HepG2 (cell line): ENCODE results near the gene RGS11. TPM values are rescaled to one million over a fixed set of nuclear protein-coding genes. Genes with fewer than 3 reads are reported as not detected.

ENCODE experiments used
- ARNT ChIP-seq: fragments of 450-650 bp; IDR thresholded peaks from 2 replicates; pipeline ENCODE4 v1.6.1; 2017
- KDM4B ChIP-seq: sonication (generic); formaldehyde crosslinking; IDR thresholded peaks from 2 replicates; pipeline ENCODE4 v1.4.0; 2020; ENCODE audit warnings: missing genetic modification reagents
- MAFK ChIP-seq, 2 experiments: IDR thresholded peaks in 1 of 2; conservative IDR thresholded peaks in 1 of 2; 2 replicates each; pipeline ENCODE4 v1.6.1; 2011; ENCODE audit warnings: improper control_type of control experiment in 2 of 2, low read length in 2 of 2
- NR2C2 ChIP-seq: sonication (generic); formaldehyde crosslinking; IDR thresholded peaks from 2 replicates; pipeline ENCODE4 v1.4.0; 2020; ENCODE audit warnings: missing genetic modification reagents, mild to moderate bottlenecking, moderate library complexity, borderline replicate concordance
- POLR2AphosphoS5 ChIP-seq: IDR thresholded peaks from 2 replicates; pipeline ENCODE4 v1.6.1; 2012; ENCODE audit warnings: low read depth, low read length
- SP2 ChIP-seq: sonication (generic); formaldehyde crosslinking; IDR thresholded peaks from 2 replicates; pipeline ENCODE4 v1.5.1; 2020; ENCODE audit warnings: mild to moderate bottlenecking, missing genetic modification reagents
- TAF15 ChIP-seq: fragments of 200-400 bp; formaldehyde crosslinking; IDR thresholded peaks from one replicate; pipeline ENCODE4 v1.6.1; 2018; ENCODE audit warnings: mild to moderate bottlenecking, low read depth, low read length; ENCODE audit not compliant: poor library complexity, severe bottlenecking
- TBP ChIP-seq: sonication (generic); formaldehyde crosslinking; IDR thresholded peaks from 2 replicates; pipeline ENCODE4 v1.5.0; 2020; ENCODE audit warnings: missing genetic modification reagents
- ZNF274 ChIP-seq: sonication (generic); formaldehyde crosslinking; IDR thresholded peaks from 2 replicates; pipeline ENCODE4 v1.5.1; 2020; ENCODE audit warnings: mild to moderate bottlenecking, missing genetic modification reagents
- ZNF326 ChIP-seq: sonication (generic); formaldehyde crosslinking; IDR thresholded peaks from 2 replicates; pipeline ENCODE4 v1.4.0; 2020; ENCODE audit warnings: missing genetic modification reagents, borderline replicate concordance
- ZNF335 ChIP-seq: sonication (generic); formaldehyde crosslinking; IDR thresholded peaks from 2 replicates; pipeline ENCODE4 v1.4.0; 2020; ENCODE audit warnings: missing genetic modification reagents
- ZNF343 ChIP-seq: sonication (generic); formaldehyde crosslinking; IDR thresholded peaks from 2 replicates; pipeline ENCODE4 v1.4.0; 2020; ENCODE audit warnings: mild to moderate bottlenecking, missing genetic modification reagents
- ZNF558 ChIP-seq: sonication (generic); formaldehyde crosslinking; IDR thresholded peaks from 2 replicates; pipeline ENCODE4 v1.9.0; 2022; ENCODE audit warnings: mild to moderate bottlenecking, missing genetic modification reagents, borderline replicate concordance
- ZSCAN22 ChIP-seq: sonication (generic); formaldehyde crosslinking; IDR thresholded peaks from 2 replicates; pipeline ENCODE4 v1.4.0; 2020; ENCODE audit warnings: mild to moderate bottlenecking, missing genetic modification reagents
- polyA plus RNA-seq, 8 experiments: library from polyadenylated mRNA; depleted of rRNA in 3 of 8; stranded (reverse) in 7 of 8; unstranded in 1 of 8; fragments of >200 nt; fragmentation: Illumina TruSeq in 4 of 8; extraction: Trizol in 4 of 8; gene quantifications; 2 replicates each; pipeline versions ENCODE4 v1.2.1 to v1.2.3, GENCODE V29; 2011 to 2016; ENCODE audit warnings: low read depth in 4 of 8, missing spikeins in 1 of 8, mixed read lengths in 1 of 8; ENCODE audit not compliant: insufficient read depth in 1 of 8
- total RNA-seq, 5 experiments: library from RNA; depleted of rRNA; stranded (reverse); fragments of >200 nt; fragmentation: Illumina TruSeq; extraction: Trizol; gene quantifications; 2 replicates each; pipeline ENCODE4 v1.2.3, GENCODE V29; 2016; ENCODE audit warnings: low read depth in 1 of 5
- TF ChIP-seq, protein P1 (sequence below): sonication (generic); formaldehyde crosslinking; IDR thresholded peaks from 2 replicates; pipeline ENCODE4 v1.4.0; 2020; ENCODE audit warnings: missing genetic modification reagents
- TF ChIP-seq, protein P2 (sequence below): sonication (generic); formaldehyde crosslinking; IDR thresholded peaks from 2 replicates; pipeline ENCODE4 v1.4.0; 2020; ENCODE audit warnings: mild to moderate bottlenecking, missing genetic modification reagents
- TF ChIP-seq, protein P3 (sequence below): sonication (generic); formaldehyde crosslinking; IDR thresholded peaks from 2 replicates; pipeline ENCODE4 v1.8.0; 2022; ENCODE audit warnings: mild to moderate bottlenecking, missing genetic modification reagents, moderate library complexity
- TF ChIP-seq, protein P4 (sequence below): sonication (generic); formaldehyde crosslinking; IDR thresholded peaks from 2 replicates; pipeline ENCODE4 v1.4.0; 2020; ENCODE audit warnings: missing genetic modification reagents, borderline replicate concordance

Gene RGS11
- total and polyA plus RNA-seq, 2 of the 13 experiments (the other 11 are each of a cell fraction or from before 2014, with no cell fraction given) = 0.11 TPM; not detected in 1

DNA sequence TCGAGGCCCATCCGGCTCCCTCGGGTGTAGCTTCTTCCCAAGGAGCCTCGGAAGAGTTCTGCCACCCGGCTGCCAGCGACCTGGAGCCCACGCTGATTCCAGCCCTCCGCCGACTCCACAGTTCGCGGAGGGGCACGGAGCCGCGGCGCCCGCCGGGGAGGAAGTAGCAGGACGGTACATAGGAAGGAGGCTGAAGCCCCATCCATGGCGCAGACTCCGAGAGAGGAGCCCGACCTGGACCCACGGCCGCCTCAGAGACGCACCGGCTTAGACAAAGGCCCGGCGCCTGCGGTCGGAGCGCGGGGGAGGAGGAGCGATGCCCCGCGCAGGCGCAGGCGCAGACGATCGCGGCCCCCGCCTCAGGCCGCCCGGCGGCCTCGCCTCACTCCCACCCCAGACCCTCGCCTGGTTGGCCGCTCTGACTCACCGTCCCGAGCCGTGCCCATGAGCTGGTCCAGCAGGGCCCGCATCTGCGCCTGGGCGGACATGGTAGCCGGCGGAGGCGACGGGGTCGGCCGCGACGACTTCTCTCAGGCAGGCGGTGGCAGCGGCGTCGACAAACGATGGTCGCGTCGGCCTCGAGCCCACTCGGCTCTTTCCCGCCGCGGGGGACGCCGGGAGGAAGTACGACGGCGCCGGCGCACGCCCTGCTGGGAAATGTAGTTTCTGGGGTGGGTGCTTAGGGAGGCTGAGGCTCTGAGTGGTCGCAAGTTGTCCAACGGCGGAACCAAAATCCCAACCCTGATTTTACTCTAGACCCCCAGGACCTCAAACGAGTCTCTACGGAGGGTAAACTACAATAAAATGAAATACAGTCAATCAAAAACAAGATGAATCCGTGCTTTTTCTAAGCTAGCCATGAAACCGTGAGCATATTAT, 46.7 kb downstream of the RGS11 start, which contains the start of gene LUC7L (continued):
- TF ChIP-seq TAF15 = no peak
- TF ChIP-seq MAFK (conservative IDR thresholded peaks at IDR 0.05 in 1 of 2, IDR thresholded peaks at IDR 0.05 in 1 of 2; ENCODE audit: low read length in 2 of 2) = no peak
- TF ChIP-seq ZSCAN22 (CRISPR knock-in tag) = no peak
- TF ChIP-seq, protein P1, sequence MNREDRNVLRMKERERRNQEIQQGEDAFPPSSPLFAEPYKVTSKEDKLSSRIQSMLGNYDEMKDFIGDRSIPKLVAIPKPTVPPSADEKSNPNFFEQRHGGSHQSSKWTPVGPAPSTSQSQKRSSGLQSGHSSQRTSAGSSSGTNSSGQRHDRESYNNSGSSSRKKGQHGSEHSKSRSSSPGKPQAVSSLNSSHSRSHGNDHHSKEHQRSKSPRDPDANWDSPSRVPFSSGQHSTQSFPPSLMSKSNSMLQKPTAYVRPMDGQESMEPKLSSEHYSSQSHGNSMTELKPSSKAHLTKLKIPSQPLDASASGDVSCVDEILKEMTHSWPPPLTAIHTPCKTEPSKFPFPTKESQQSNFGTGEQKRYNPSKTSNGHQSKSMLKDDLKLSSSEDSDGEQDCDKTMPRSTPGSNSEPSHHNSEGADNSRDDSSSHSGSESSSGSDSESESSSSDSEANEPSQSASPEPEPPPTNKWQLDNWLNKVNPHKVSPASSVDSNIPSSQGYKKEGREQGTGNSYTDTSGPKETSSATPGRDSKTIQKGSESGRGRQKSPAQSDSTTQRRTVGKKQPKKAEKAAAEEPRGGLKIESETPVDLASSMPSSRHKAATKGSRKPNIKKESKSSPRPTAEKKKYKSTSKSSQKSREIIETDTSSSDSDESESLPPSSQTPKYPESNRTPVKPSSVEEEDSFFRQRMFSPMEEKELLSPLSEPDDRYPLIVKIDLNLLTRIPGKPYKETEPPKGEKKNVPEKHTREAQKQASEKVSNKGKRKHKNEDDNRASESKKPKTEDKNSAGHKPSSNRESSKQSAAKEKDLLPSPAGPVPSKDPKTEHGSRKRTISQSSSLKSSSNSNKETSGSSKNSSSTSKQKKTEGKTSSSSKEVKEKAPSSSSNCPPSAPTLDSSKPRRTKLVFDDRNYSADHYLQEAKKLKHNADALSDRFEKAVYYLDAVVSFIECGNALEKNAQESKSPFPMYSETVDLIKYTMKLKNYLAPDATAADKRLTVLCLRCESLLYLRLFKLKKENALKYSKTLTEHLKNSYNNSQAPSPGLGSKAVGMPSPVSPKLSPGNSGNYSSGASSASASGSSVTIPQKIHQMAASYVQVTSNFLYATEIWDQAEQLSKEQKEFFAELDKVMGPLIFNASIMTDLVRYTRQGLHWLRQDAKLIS = no peak; the same call in 1 of the 2 replicates
- TF ChIP-seq, protein P2, sequence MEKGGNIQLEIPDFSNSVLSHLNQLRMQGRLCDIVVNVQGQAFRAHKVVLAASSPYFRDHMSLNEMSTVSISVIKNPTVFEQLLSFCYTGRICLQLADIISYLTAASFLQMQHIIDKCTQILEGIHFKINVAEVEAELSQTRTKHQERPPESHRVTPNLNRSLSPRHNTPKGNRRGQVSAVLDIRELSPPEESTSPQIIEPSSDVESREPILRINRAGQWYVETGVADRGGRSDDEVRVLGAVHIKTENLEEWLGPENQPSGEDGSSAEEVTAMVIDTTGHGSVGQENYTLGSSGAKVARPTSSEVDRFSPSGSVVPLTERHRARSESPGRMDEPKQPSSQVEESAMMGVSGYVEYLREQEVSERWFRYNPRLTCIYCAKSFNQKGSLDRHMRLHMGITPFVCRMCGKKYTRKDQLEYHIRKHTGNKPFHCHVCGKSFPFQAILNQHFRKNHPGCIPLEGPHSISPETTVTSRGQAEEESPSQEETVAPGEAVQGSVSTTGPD (CRISPR knock-in tag) = no peak
- peak; percentile 83 for TF ChIP-seq ZNF335 (CRISPR knock-in tag)
- peak; percentile 72 for TF ChIP-seq NR2C2 (CRISPR knock-in tag)
- TF ChIP-seq KDM4B = no peak; the same call in 1 of the 2 replicates
- TF ChIP-seq, protein P3, sequence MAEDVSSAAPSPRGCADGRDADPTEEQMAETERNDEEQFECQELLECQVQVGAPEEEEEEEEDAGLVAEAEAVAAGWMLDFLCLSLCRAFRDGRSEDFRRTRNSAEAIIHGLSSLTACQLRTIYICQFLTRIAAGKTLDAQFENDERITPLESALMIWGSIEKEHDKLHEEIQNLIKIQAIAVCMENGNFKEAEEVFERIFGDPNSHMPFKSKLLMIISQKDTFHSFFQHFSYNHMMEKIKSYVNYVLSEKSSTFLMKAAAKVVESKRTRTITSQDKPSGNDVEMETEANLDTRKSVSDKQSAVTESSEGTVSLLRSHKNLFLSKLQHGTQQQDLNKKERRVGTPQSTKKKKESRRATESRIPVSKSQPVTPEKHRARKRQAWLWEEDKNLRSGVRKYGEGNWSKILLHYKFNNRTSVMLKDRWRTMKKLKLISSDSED (CRISPR knock-in tag) = peak; percentile 75; the same call in 1 of the 2 replicates
- TF ChIP-seq ZNF343 (CRISPR knock-in tag) = peak; percentile 94
- TF ChIP-seq, protein P4, sequence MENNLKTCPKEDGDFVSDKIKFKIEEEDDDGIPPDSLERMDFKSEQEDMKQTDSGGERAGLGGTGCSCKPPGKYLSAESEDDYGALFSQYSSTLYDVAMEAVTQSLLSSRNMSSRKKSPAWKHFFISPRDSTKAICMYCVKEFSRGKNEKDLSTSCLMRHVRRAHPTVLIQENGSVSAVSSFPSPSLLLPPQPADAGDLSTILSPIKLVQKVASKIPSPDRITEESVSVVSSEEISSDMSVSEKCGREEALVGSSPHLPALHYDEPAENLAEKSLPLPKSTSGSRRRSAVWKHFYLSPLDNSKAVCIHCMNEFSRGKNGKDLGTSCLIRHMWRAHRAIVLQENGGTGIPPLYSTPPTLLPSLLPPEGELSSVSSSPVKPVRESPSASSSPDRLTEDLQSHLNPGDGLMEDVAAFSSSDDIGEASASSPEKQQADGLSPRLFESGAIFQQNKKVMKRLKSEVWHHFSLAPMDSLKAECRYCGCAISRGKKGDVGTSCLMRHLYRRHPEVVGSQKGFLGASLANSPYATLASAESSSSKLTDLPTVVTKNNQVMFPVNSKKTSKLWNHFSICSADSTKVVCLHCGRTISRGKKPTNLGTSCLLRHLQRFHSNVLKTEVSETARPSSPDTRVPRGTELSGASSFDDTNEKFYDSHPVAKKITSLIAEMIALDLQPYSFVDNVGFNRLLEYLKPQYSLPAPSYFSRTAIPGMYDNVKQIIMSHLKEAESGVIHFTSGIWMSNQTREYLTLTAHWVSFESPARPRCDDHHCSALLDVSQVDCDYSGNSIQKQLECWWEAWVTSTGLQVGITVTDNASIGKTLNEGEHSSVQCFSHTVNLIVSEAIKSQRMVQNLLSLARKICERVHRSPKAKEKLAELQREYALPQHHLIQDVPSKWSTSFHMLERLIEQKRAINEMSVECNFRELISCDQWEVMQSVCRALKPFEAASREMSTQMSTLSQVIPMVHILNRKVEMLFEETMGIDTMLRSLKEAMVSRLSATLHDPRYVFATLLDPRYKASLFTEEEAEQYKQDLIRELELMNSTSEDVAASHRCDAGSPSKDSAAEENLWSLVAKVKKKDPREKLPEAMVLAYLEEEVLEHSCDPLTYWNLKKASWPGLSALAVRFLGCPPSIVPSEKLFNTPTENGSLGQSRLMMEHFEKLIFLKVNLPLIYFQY = peak; percentile 79; the same call in 1 of the 2 replicates
- peak; percentile 94; the same call in 1 of the 2 replicates for TF ChIP-seq ZNF558 (CRISPR knock-in tag)
- TF ChIP-seq ZNF326 (CRISPR knock-in tag) = no peak
- peak; percentile 63; the same call in 1 of the 2 replicates for TF ChIP-seq SP2
- TF ChIP-seq TBP (CRISPR knock-in tag) = peak; percentile 97
- TF ChIP-seq POLR2AphosphoS5 = peak; percentile 96
- no peak for TF ChIP-seq ARNT
- TF ChIP-seq ZNF274 = peak; percentile 97
